Gastrocnemius medialis (tissue), 4 donors: ENCODE measurements around the gene PDE1C. TPM values are rescaled to one million over a fixed set of nuclear protein-coding genes. Genes with fewer than 3 reads are reported as not detected.

ENCODE experiments used
- ATAC-seq, 2 donors: fragments of 150-250 bp; one replicate each; pipeline ENCODE4 v1.9.1; 2016
- DNase-seq, 2 donors: peaks; one replicate each; pipeline ENCODE4 v3.0.0-alpha.2; 2019
- H3K27ac ChIP-seq, 4 donors: fragments of 200-600 bp; sonication (generic); 1 replicate in 1 of 4; 2 replicates in 3 of 4; pipeline ENCODE4 v1.5.1; 2016 to 2018; ENCODE audit warnings: mild to moderate bottlenecking in 2 of 4, moderate library complexity in 1 of 4
- H3K27me3 ChIP-seq, 3 donors: fragments of 200-600 bp; sonication (generic) in 2 of 3; 1 replicate in 1 of 3; 2 replicates in 2 of 3; pipeline versions ENCODE4 v1.5.1 to v1.6.0; 2016 to 2019; ENCODE audit warnings: mild to moderate bottlenecking in 1 of 3, moderate library complexity in 1 of 3
- H3K36me3 ChIP-seq, 2 donors: fragments of 200-600 bp; sonication (generic) in 1 of 2; one replicate each; pipeline ENCODE4 v1.5.1; 2017 to 2018
- H3K4me1 ChIP-seq, 2 donors: fragments of 200-600 bp; sonication (generic) in 1 of 2; one replicate each; pipeline ENCODE4 v1.5.1; 2016 to 2017; ENCODE audit warnings: mild to moderate bottlenecking in 2 of 2
- H3K4me3 ChIP-seq, 4 donors: fragments of 200-600 bp; sonication (generic) in 3 of 4; 1 replicate in 1 of 4; 2 replicates in 3 of 4; pipeline ENCODE4 v1.5.1; 2016 to 2019; ENCODE audit warnings: mild to moderate bottlenecking in 2 of 4
- H3K9me3 ChIP-seq, 3 donors: fragments of 200-600 bp; sonication (generic) in 2 of 3; 1 replicate in 1 of 3; 2 replicates in 2 of 3; pipeline ENCODE4 v1.5.1; 2016 to 2019
- CTCF ChIP-seq, 5 experiments: fragments of 450-650 bp in 3 of 5; fragments of 200-600 bp in 2 of 5; sonication (generic) in 2 of 5; IDR thresholded peaks in 4 of 5; conservative IDR thresholded peaks in 1 of 5; 1 replicate in 4 of 5; 2 replicates in 1 of 5; pipeline ENCODE4 v1.5.1; 2016 to 2019; ENCODE audit warnings: antibody characterized with exemption in 5 of 5, mild to moderate bottlenecking in 3 of 5, moderate library complexity in 3 of 5
- POLR2A ChIP-seq, 2 donors: fragments of 450-650 bp; IDR thresholded peaks; one replicate each; pipeline ENCODE4 v1.6.1; 2017; ENCODE audit warnings: antibody characterized with exemption in 2 of 2, mild to moderate bottlenecking in 2 of 2, moderate library complexity in 2 of 2
- in situ Hi-C, 4 donors: fragments of 200-750 bp; cut with MboI; loops; one replicate each; pipeline versions ENCODE4 v1.15.0 to v1.8.0; 2017; ENCODE audit warnings: low sequenced_read_pairs in 4 of 4
- intact Hi-C: fragments of 100-400 bp; cut with DNase I; formaldehyde crosslinking; loops from one replicate; pipeline ENCODE4 v1.15.1; 2023; ENCODE audit warnings: low total_unique reads
- total RNA-seq, 4 donors: library from RNA; depleted of rRNA; stranded (reverse); fragments of >200 nt; gene quantifications; one replicate each; pipeline versions ENCODE4 v1.1.0 to v1.2.3, GENCODE V29; 2016

PDE1C gene
- total RNA-seq, 4 donors from 2014 or later = 0.46 to 1.2 (median 0.67) TPM

- DNase-seq (no peak), ATAC-seq (no peak)
- Histone ChIP-seq H3K27me3 (no peaks in the 10 kb centered on the region), H3K36me3 (no peaks in the 10 kb centered on the region), H3K4me3 (no peak overlapping the region), H3K27ac (no peak overlapping the region), H3K4me1 (no peaks in the 10 kb centered on the region), H3K9me3 (no peaks in the 10 kb centered on the region)
- in situ Hi-C loops (no loop called here), intact Hi-C loops (no loop called here)
- no peak for TF ChIP-seq POLR2A (IDR thresholded peaks at IDR 0.05)
- TF ChIP-seq CTCF (IDR thresholded peaks at IDR 0.05 in 4 of 5, conservative IDR thresholded peaks at IDR 0.05 in 1 of 5) = no peak
Observed at GRCh38 chr7:31763548-31763947, 306.7 kb downstream of the PDE1C start.

GRCh38 chr7:31761646-31762045, 308.6 kb downstream of the PDE1C start:
- no peaks in the 10 kb centered on the region for H3K9me3 ChIP-seq
- no peak overlapping the region for H3K4me3 ChIP-seq
- TF ChIP-seq CTCF (IDR thresholded peaks at IDR 0.05 in 4 of 5, conservative IDR thresholded peaks at IDR 0.05 in 1 of 5) (no peak), POLR2A (IDR thresholded peaks at IDR 0.05) (no peak)
- H3K36me3 ChIP-seq = no peaks in the 10 kb centered on the region
- ATAC-seq (no peak), DNase-seq (no peak)
- in situ Hi-C loops (no loop called here), intact Hi-C loops (no loop called here)
- no peaks in the 10 kb centered on the region for H3K27me3 ChIP-seq
- H3K27ac ChIP-seq = no peak overlapping the region
- no peaks in the 10 kb centered on the region for H3K4me1 ChIP-seq

- H3K36me3 ChIP-seq = no peaks in the 10 kb centered on the region
Observed at GRCh38 chr7:31758755-31759154, 311.5 kb downstream of the PDE1C start.

GRCh38 chr7:31751726-31752125, 318.5 kb downstream of the PDE1C start:
- ATAC-seq = no peak
- in situ Hi-C loops = no loop called here

More at GRCh38 chr7:31758755-31759154, 311.5 kb downstream of the PDE1C start:
- intact Hi-C loops (no loop called here), in situ Hi-C loops (no loop called here)
- DNase-seq (no peak), ATAC-seq (no peak)
- Histone ChIP-seq H3K4me1 (no peaks in the 10 kb centered on the region), H3K27ac (no peak overlapping the region), H3K27me3 (no peaks in the 10 kb centered on the region), H3K4me3 (no peak overlapping the region), H3K9me3 (no peaks in the 10 kb centered on the region)
- TF ChIP-seq CTCF (IDR thresholded peaks at IDR 0.05 in 4 of 5, conservative IDR thresholded peaks at IDR 0.05 in 1 of 5) (no peak), POLR2A (IDR thresholded peaks at IDR 0.05) (no peak)

More at GRCh38 chr7:31751726-31752125, 318.5 kb downstream of the PDE1C start:
- H3K36me3 ChIP-seq = no peaks in the 10 kb centered on the region
- intact Hi-C loops = no loop called here
- no peaks in the 10 kb centered on the region for H3K9me3 ChIP-seq
- H3K4me3 ChIP-seq = no peak overlapping the region
- H3K27me3 ChIP-seq = no peaks in the 10 kb centered on the region
- no peak overlapping the region for H3K27ac ChIP-seq
- TF ChIP-seq POLR2A (IDR thresholded peaks at IDR 0.05) = no peak
- TF ChIP-seq CTCF (IDR thresholded peaks at IDR 0.05 in 4 of 5, conservative IDR thresholded peaks at IDR 0.05 in 1 of 5) = no peak
- DNase-seq = no peak
- no peaks in the 10 kb centered on the region for H3K4me1 ChIP-seq
